SK-N-SH (cell line): ENCODE measurements around the gene CREBL2. TPM values are rescaled to one million over a fixed set of nuclear protein-coding genes. Genes with fewer than 3 reads are reported as not detected.
"Not testable (repeated sequence)": the region's sequence is repeated elsewhere in the genome, so short reads cannot be mapped to it uniquely, and the experiment has no call there.

Experiments
- CTCF ChIA-PET: fragments of 300-600, 350-600 bp; formaldehyde crosslinking; extraction: SDS; loops from one replicate; lab custom pipeline; 2021; lab: Yijun Ruan, JAX
- POLR2A ChIA-PET: fragments of 350-600 bp; sonication (Branson Sonifier 250); formaldehyde crosslinking; extraction: SDS; loops from one replicate; lab custom pipeline; 2020; ENCODE audit warnings: antibody characterized with exemption, inconsistent platforms; lab: Yijun Ruan, JAX
- DNase-seq: peaks from one replicate; pipeline ENCODE4 v3.0.0; 2012
- H2AFZ ChIP-seq: fragments of 200-600 bp; sonication (generic); 2 replicates; pipeline ENCODE4 v1.8.1; 2016; ENCODE audit warnings: antibody characterized with exemption, mild to moderate bottlenecking, low read depth
- H3F3A ChIP-seq: fragments of 200-600 bp; sonication (generic); replicated peaks from 2 replicates; pipeline ENCODE3; 2016; ENCODE audit warnings: antibody characterized with exemption, mild to moderate bottlenecking; ENCODE audit not compliant: insufficient read depth
- H3K27ac ChIP-seq, 2 experiments: fragments of 200-500 bp in 1 of 2; fragments of 200-600 bp in 1 of 2; sonication (Bioruptor generic) in 1 of 2; sonication (generic), shearing (Covaris generic) in 1 of 2; 2 replicates each; pipeline versions ENCODE4 v1.5.1 to v1.6.1; 2014 to 2016; ENCODE audit warnings: low read depth in 2 of 2, inconsistent platforms in 1 of 2, low read length in 1 of 2, mild to moderate bottlenecking in 1 of 2, mixed read lengths in 1 of 2
- H3K27me3 ChIP-seq: fragments of 200-600 bp; sonication (generic), shearing (Covaris generic); 2 replicates; pipeline ENCODE4 v1.6.1; 2016; ENCODE audit warnings: mixed run types; ENCODE audit not compliant: insufficient read depth
- H3K36me3 ChIP-seq, 2 experiments: fragments of 200-500 bp in 1 of 2; fragments of 200-600 bp in 1 of 2; sonication (Bioruptor generic) in 1 of 2; sonication (generic) in 1 of 2; replicated peaks in 1 of 2; 2 replicates each; pipeline versions ENCODE3 to v1.5.1; 2014 to 2016; ENCODE audit warnings: low read length in 1 of 2, mild to moderate bottlenecking in 1 of 2; ENCODE audit not compliant: insufficient read depth in 2 of 2, control insufficient read depth in 1 of 2
- H3K4me1 ChIP-seq, 2 experiments: fragments of 200-500 bp in 1 of 2; fragments of 200-600 bp in 1 of 2; sonication (Bioruptor generic) in 1 of 2; sonication (generic), shearing (Covaris generic) in 1 of 2; 2 replicates each; pipeline versions ENCODE4 v1.5.1 to v1.6.1; 2014 to 2016; ENCODE audit warnings: low read depth in 1 of 2, low read length in 1 of 2, mixed run types in 1 of 2; ENCODE audit not compliant: insufficient read depth in 2 of 2, control insufficient read depth in 1 of 2
- H3K4me2 ChIP-seq: fragments of 200-600 bp; sonication (generic), shearing (Covaris generic); 2 replicates; pipeline ENCODE4 v1.6.1; 2017; ENCODE audit warnings: mixed run types
- H3K4me3 ChIP-seq, 2 experiments: fragments of 200-500 bp in 1 of 2; fragments of 200-600 bp in 1 of 2; sonication (Bioruptor generic) in 1 of 2; sonication (generic), shearing (Covaris generic) in 1 of 2; 2 replicates each; pipeline versions ENCODE4 v1.5.1 to v1.8.1; 2014 to 2016; ENCODE audit warnings: low read depth in 2 of 2, inconsistent platforms in 1 of 2, low read length in 1 of 2, mild to moderate bottlenecking in 1 of 2, mixed read lengths in 1 of 2, moderate library complexity in 1 of 2
- H3K79me2 ChIP-seq: fragments of 200-600 bp; sonication (generic); 2 replicates; pipeline ENCODE4 v1.8.1; 2017; ENCODE audit warnings: mild to moderate bottlenecking; ENCODE audit not compliant: insufficient read depth
- H3K9ac ChIP-seq: fragments of 200-600 bp; sonication (generic); 2 replicates; pipeline ENCODE4 v1.6.1; 2017; ENCODE audit warnings: mixed run types
- H3K9me2 ChIP-seq: fragments of 200-600 bp; sonication (generic); 2 replicates; pipeline ENCODE4 v1.6.1; 2017; ENCODE audit warnings: mixed run types
- H3K9me3 ChIP-seq: fragments of 200-600 bp; sonication (generic); 2 replicates; pipeline ENCODE4 v1.6.1; 2017; ENCODE audit warnings: mixed run types, mild to moderate bottlenecking, moderate library complexity
- H4K20me1 ChIP-seq: fragments of 200-600 bp; sonication (generic); 2 replicates; pipeline ENCODE4 v1.6.1; 2017; ENCODE audit warnings: mild to moderate bottlenecking, mixed run types; ENCODE audit not compliant: insufficient read depth
- CHD2 ChIP-seq: fragments of 150-350 bp; IDR thresholded peaks from 2 replicates; pipeline ENCODE4 v1.6.1; 2018; ENCODE audit warnings: low read length; ENCODE audit not compliant: partially characterized antibody
- EZH2phosphoT487 ChIP-seq: fragments of 200-600 bp; sonication (generic); IDR thresholded peaks from 2 replicates; pipeline ENCODE4 v1.6.1; 2017; ENCODE audit warnings: low read depth, mixed run types, mild to moderate bottlenecking, antibody characterized with exemption, moderate library complexity, borderline replicate concordance
- FOXJ3 ChIP-seq: sonication (generic); formaldehyde crosslinking; IDR thresholded peaks from 2 replicates; pipeline ENCODE4 v1.5.1; 2020; ENCODE audit warnings: mild to moderate bottlenecking, missing genetic modification reagents
- FOXM1 ChIP-seq: IDR thresholded peaks from 2 replicates; pipeline ENCODE4 v1.4.0; 2012; ENCODE audit warnings: low read depth, mild to moderate bottlenecking
- GABPA ChIP-seq: IDR thresholded peaks from 2 replicates; pipeline ENCODE4 v1.4.0; 2012; ENCODE audit warnings: low read depth, mild to moderate bottlenecking
- GATA2 ChIP-seq: sonication (generic); formaldehyde crosslinking; IDR thresholded peaks from 2 replicates; pipeline ENCODE4 v1.5.0; 2020; ENCODE audit warnings: mild to moderate bottlenecking, missing genetic modification reagents
- JUND ChIP-seq: IDR thresholded peaks from 2 replicates; pipeline ENCODE4 v1.4.0; 2012
- MEF2A ChIP-seq: IDR thresholded peaks from 2 replicates; pipeline ENCODE4 v1.4.0; 2012; ENCODE audit warnings: low read depth, borderline replicate concordance
- POLR2AphosphoS5 ChIP-seq: IDR thresholded peaks from 2 replicates; pipeline ENCODE4 v1.6.1; 2012; ENCODE audit warnings: low read depth, low read length
- RCOR1 ChIP-seq: fragments of 150-350 bp; IDR thresholded peaks from 2 replicates; pipeline ENCODE4 v1.6.1; 2017; ENCODE audit warnings: antibody characterized with exemption, low read length
- RFX5 ChIP-seq: IDR thresholded peaks from 2 replicates; pipeline ENCODE4 v1.6.1; 2012; ENCODE audit warnings: mild to moderate bottlenecking, improper control_type of control experiment, low read length
- RXRA ChIP-seq: IDR thresholded peaks from 2 replicates; pipeline ENCODE4 v1.4.0; 2012; ENCODE audit warnings: low read depth, mild to moderate bottlenecking, borderline replicate concordance
- SMC3 ChIP-seq: IDR thresholded peaks from 2 replicates; pipeline ENCODE4 v1.6.1; 2012; ENCODE audit warnings: low read depth, low read length, improper control_type of control experiment
- TAF1 ChIP-seq: IDR thresholded peaks from 2 replicates; pipeline ENCODE4 v1.6.1; 2012; ENCODE audit warnings: low read depth, mild to moderate bottlenecking, low read length, moderate library complexity, borderline replicate concordance
- TEAD4 ChIP-seq: IDR thresholded peaks from 2 replicates; pipeline ENCODE4 v1.4.0; 2012; ENCODE audit warnings: mild to moderate bottlenecking, borderline replicate concordance; ENCODE audit not compliant: insufficient read depth
- YY1 ChIP-seq: IDR thresholded peaks from 2 replicates; pipeline ENCODE4 v1.4.0; 2012; ENCODE audit warnings: low read depth, mild to moderate bottlenecking
- WGBS: methylation state at CpG from one replicate; pipeline ENCODE4 v1.1.6; 2017; ENCODE audit warnings: low lambda C conversion rate; 5-methylcytosine and 5-hydroxymethylcytosine counted together
- polyA plus RNA-seq, 3 experiments: library from polyadenylated mRNA; depleted of rRNA; stranded (reverse); fragments of >200 nt; gene quantifications; 2 replicates each; pipeline ENCODE4 v1.2.3, GENCODE V29; 2012
- TF ChIP-seq, protein P1 (sequence below): IDR thresholded peaks from 2 replicates; pipeline ENCODE4 v1.6.1; 2012; ENCODE audit warnings: mild to moderate bottlenecking, low read depth, low read length, moderate library complexity
- TF ChIP-seq, protein P2 (sequence below): IDR thresholded peaks from 2 replicates; pipeline ENCODE4 v1.4.0; 2012; ENCODE audit warnings: low read depth, borderline replicate concordance
- TF ChIP-seq, protein P3 (sequence below): fragments of 150-350 bp; IDR thresholded peaks from 2 replicates; pipeline ENCODE4 v1.6.1; 2017; ENCODE audit warnings: antibody characterized with exemption, low read length, low read depth, borderline replicate concordance
- TF ChIP-seq, protein P4 (sequence below): fragments of 200-600 bp; sonication (generic); IDR thresholded peaks from 2 replicates; pipeline ENCODE4 v1.6.1; 2017; ENCODE audit warnings: antibody characterized with exemption, mild to moderate bottlenecking, moderate library complexity

The CREBL2 gene
- polyA plus RNA-seq, 1 of the 3 experiments (the other 2 are of a cell fraction), result 12.6 TPM

GRCh38 chr12:12588436-12588835 is 23.2 kb upstream of the CREBL2 start:
- DNase-seq, H3K36me3 ChIP-seq, H3K4me3 ChIP-seq, H3K9me3 ChIP-seq, H3K79me2 ChIP-seq, H2AFZ ChIP-seq, H3K27me3 ChIP-seq, H3K9ac ChIP-seq, H3K4me2 ChIP-seq, H4K20me1 ChIP-seq, H3F3A ChIP-seq, H3K9me2 ChIP-seq, H3K27ac ChIP-seq: not testable (repeated sequence)
- POLR2A ChIA-PET, result interaction anchor here (0.9 kb wide), 1 partner anchor 12 kb away, joined by 3 read pairs; no protein-coding TSS in a partner anchor
- 60% methylated on average over 3 of the region's 3 CpGs for WGBS
- H3K4me1 ChIP-seq, result peaks cover 0 to 12% of the 10 kb centered on the region in 2 experiments; a peak in 2 of 4 replicates
- CTCF ChIA-PET, result interaction anchor here (0.6 to 2.2 kb wide), 2 partner anchors 25 to 85 kb away, joined by 3 to 5 read pairs; partner anchors contain the start of gene DUSP16

DNA sequence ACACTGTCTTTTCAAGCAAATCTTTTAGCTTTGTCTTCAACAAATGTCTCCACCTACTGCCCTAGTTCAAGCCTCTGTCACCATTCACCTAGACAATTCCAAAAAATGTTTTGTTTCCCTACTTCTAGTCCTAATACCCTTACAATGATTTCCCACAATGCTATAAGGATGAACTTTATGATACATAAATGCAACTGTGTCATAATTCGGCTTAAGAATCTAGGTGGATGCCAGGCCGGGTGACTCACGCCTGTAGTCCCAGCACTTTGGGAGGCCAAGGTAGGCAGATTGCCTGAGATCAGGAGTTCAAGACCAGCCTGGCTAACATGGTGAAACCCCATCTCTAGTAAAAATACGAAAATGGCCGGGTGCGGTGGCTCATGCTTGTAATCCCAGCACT is 20.7 kb upstream of the CREBL2 start:
- WGBS, result 89% methylated on average over 6 of the region's 6 CpGs
- Histone ChIP-seq H3F3A (no peaks in the 10 kb centered on the region), H3K79me2 (no peaks in the 10 kb centered on the region), H3K9me2 (no peaks in the 10 kb centered on the region), H3K27ac (no peak overlapping the region), H2AFZ (no peak overlapping the region), H3K4me1 (peaks cover 0 to 3% of the 10 kb centered on the region in 2 experiments; a peak in 1 of 4 replicates), H4K20me1 (no peaks in the 10 kb centered on the region), H3K9ac (no peak overlapping the region), H3K4me2 (no peak overlapping the region), H3K9me3 (no peaks in the 10 kb centered on the region), H3K36me3 (no peaks in the 10 kb centered on the region), H3K4me3 (no peak overlapping the region), H3K27me3 (no peaks in the 10 kb centered on the region)
- ChIA-PET POLR2A (no interaction called here), CTCF (no interaction called here)
- TF ChIP-seq EZH2phosphoT487, result no peak
- TF ChIP-seq, protein P1, sequence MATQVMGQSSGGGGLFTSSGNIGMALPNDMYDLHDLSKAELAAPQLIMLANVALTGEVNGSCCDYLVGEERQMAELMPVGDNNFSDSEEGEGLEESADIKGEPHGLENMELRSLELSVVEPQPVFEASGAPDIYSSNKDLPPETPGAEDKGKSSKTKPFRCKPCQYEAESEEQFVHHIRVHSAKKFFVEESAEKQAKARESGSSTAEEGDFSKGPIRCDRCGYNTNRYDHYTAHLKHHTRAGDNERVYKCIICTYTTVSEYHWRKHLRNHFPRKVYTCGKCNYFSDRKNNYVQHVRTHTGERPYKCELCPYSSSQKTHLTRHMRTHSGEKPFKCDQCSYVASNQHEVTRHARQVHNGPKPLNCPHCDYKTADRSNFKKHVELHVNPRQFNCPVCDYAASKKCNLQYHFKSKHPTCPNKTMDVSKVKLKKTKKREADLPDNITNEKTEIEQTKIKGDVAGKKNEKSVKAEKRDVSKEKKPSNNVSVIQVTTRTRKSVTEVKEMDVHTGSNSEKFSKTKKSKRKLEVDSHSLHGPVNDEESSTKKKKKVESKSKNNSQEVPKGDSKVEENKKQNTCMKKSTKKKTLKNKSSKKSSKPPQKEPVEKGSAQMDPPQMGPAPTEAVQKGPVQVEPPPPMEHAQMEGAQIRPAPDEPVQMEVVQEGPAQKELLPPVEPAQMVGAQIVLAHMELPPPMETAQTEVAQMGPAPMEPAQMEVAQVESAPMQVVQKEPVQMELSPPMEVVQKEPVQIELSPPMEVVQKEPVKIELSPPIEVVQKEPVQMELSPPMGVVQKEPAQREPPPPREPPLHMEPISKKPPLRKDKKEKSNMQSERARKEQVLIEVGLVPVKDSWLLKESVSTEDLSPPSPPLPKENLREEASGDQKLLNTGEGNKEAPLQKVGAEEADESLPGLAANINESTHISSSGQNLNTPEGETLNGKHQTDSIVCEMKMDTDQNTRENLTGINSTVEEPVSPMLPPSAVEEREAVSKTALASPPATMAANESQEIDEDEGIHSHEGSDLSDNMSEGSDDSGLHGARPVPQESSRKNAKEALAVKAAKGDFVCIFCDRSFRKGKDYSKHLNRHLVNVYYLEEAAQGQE, result no peak
- TF ChIP-seq, protein P2, sequence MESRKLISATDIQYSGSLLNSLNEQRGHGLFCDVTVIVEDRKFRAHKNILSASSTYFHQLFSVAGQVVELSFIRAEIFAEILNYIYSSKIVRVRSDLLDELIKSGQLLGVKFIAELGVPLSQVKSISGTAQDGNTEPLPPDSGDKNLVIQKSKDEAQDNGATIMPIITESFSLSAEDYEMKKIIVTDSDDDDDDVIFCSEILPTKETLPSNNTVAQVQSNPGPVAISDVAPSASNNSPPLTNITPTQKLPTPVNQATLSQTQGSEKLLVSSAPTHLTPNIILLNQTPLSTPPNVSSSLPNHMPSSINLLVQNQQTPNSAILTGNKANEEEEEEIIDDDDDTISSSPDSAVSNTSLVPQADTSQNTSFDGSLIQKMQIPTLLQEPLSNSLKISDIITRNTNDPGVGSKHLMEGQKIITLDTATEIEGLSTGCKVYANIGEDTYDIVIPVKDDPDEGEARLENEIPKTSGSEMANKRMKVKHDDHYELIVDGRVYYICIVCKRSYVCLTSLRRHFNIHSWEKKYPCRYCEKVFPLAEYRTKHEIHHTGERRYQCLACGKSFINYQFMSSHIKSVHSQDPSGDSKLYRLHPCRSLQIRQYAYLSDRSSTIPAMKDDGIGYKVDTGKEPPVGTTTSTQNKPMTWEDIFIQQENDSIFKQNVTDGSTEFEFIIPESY, result no peak
- no peak for TF ChIP-seq CHD2
- no peak for TF ChIP-seq FOXM1
- no peak for TF ChIP-seq TAF1
- no peak for TF ChIP-seq TEAD4
- no peak for TF ChIP-seq POLR2AphosphoS5
- no peak for TF ChIP-seq JUND
- no peak for TF ChIP-seq GABPA
- no peak for TF ChIP-seq YY1
- no peak for TF ChIP-seq SMC3
- TF ChIP-seq RCOR1, result no peak
- no peak for TF ChIP-seq GATA2 (CRISPR knock-in tag)
- no peak for TF ChIP-seq RFX5
- no peak for TF ChIP-seq FOXJ3 (CRISPR knock-in tag)
- TF ChIP-seq, protein P3, sequence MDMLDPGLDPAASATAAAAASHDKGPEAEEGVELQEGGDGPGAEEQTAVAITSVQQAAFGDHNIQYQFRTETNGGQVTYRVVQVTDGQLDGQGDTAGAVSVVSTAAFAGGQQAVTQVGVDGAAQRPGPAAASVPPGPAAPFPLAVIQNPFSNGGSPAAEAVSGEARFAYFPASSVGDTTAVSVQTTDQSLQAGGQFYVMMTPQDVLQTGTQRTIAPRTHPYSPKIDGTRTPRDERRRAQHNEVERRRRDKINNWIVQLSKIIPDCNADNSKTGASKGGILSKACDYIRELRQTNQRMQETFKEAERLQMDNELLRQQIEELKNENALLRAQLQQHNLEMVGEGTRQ, result no peak
- TF ChIP-seq MEF2A, result no peak
- no peak for TF ChIP-seq RXRA
- TF ChIP-seq, protein P4, sequence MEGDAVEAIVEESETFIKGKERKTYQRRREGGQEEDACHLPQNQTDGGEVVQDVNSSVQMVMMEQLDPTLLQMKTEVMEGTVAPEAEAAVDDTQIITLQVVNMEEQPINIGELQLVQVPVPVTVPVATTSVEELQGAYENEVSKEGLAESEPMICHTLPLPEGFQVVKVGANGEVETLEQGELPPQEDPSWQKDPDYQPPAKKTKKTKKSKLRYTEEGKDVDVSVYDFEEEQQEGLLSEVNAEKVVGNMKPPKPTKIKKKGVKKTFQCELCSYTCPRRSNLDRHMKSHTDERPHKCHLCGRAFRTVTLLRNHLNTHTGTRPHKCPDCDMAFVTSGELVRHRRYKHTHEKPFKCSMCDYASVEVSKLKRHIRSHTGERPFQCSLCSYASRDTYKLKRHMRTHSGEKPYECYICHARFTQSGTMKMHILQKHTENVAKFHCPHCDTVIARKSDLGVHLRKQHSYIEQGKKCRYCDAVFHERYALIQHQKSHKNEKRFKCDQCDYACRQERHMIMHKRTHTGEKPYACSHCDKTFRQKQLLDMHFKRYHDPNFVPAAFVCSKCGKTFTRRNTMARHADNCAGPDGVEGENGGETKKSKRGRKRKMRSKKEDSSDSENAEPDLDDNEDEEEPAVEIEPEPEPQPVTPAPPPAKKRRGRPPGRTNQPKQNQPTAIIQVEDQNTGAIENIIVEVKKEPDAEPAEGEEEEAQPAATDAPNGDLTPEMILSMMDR, result no peak
- DNase-seq, result no peak
